VCaP (cell line): ENCODE measurements around the gene PDHX.

ENCODE experiments used
- H3K27ac ChIP-seq: fragments of 450-650 bp; 2 replicates; pipeline ENCODE4 v1.5.1; 2017
- CTCF ChIP-seq: fragments of 450-650 bp; conservative IDR thresholded peaks from 2 replicates; pipeline ENCODE4 v1.5.1; 2017; ENCODE audit warnings: mild to moderate bottlenecking, moderate library complexity

PDHX gene

GRCh38 chr11:34926831-34927132 lies 10.4 kb downstream of the PDHX start:
- TF ChIP-seq CTCF = no peak
- H3K27ac ChIP-seq = no peak overlapping the region; the same call in 1 of the 2 replicates

GRCh38 chr11:34928268-34928959 lies 12.0 kb downstream of the PDHX start:
- TF ChIP-seq CTCF = no peak

GRCh38 chr11:34928960-34929680 lies 12.7 kb downstream of the PDHX start:
- no peak overlapping the region for H3K27ac ChIP-seq
- TF ChIP-seq CTCF = no peak

More at GRCh38 chr11:34928268-34928959, 12.0 kb downstream of the PDHX start:
- H3K27ac ChIP-seq = no peak overlapping the region

GRCh38 chr11:34929794-34930763 lies 13.7 kb downstream of the PDHX start:
- H3K27ac ChIP-seq = no peak overlapping the region
- no peak for TF ChIP-seq CTCF

- H3K27ac ChIP-seq = no peak overlapping the region
- no peak for TF ChIP-seq CTCF
Observed at GRCh38 chr11:34936945-34937629, 20.7 kb downstream of the PDHX start.

- H3K27ac ChIP-seq = no peak overlapping the region
- no peak for TF ChIP-seq CTCF
Observed at GRCh38 chr11:34938611-34939010, 22.2 kb downstream of the PDHX start.
